ENCODE measurements around the gene SLC2A13. TPM values are rescaled to one million over a fixed set of nuclear protein-coding genes. Genes with fewer than 3 reads are reported as not detected.
"Not testable (repeated sequence)": the region's sequence is repeated elsewhere in the genome, so short reads cannot be mapped to it uniquely, and the experiment has no call there.

The SLC2A13 gene
- total RNA-seq, 1 donor from 2014 or later = 6.9 TPM

GRCh38 chr12:40106202-40106533 lies 287 bp upstream of the SLC2A13 start:
- DNase-seq (ENCODE audit: low read depth in 2 of 2) = peak in 1 of 2 donors; percentile 19

- no peak for DNase-seq (ENCODE audit: low read depth in 2 of 2)
Observed at GRCh38 chr12:40105265-40105514, 691 bp downstream of the SLC2A13 start.

GRCh38 chr12:40104461-40105264 lies 1.2 kb downstream of the SLC2A13 start:
- DNase-seq (ENCODE audit: low read depth in 2 of 2) = peak in 1 of 2 donors; percentile 12

DNA sequence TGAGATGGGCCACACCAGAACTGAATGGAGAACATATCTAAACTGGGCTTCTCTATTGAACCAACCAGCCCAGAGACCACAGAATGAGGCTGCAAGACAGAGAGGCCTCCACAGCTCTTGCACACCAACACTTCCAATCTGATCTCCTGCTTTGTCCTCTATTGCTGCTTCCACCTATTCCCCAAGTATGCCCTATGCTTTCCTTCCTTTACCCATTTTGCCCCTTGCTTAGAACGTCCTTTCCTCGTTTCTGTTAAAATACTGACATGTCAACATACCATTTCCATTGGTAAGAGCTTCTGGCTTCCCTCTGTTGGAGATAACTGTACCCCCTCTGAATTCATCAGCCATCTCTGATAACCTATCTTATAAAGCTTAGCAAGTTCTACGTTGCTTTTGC lies 2.8 kb downstream of the SLC2A13 start:
- DNase-seq (ENCODE audit: low read depth in 2 of 2) = no peak

- no peak for DNase-seq (ENCODE audit: low read depth in 2 of 2)
Observed at GRCh38 chr12:40101747-40102146, 4.1 kb downstream of the SLC2A13 start.

DNA sequence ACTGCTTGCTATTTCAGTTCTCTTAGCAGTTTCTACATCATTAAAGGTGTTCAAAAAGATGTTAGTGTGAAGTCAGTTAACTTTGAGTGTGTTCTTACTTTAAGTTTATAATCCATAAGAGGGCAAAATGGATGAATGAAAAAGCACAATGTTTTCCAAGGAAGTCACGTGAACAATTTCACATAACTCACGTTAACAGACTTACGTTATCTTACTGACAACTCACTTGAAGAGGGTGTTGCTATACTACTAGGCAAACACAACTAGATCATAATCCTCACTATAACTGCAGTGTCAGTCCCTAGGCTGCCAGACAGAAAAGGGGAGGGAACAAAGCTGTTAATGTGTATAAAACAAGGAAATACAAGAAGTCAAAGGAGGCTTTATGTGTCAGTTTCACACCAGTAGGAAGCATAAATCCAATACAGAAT lies 6.4 kb downstream of the SLC2A13 start:
- peak in 1 of 2 donors; percentile 52 for DNase-seq (ENCODE audit: low read depth in 2 of 2)

GRCh38 chr12:40098406-40099145 lies 7.3 kb downstream of the SLC2A13 start:
- DNase-seq (ENCODE audit: low read depth in 2 of 2) = no peak

DNA sequence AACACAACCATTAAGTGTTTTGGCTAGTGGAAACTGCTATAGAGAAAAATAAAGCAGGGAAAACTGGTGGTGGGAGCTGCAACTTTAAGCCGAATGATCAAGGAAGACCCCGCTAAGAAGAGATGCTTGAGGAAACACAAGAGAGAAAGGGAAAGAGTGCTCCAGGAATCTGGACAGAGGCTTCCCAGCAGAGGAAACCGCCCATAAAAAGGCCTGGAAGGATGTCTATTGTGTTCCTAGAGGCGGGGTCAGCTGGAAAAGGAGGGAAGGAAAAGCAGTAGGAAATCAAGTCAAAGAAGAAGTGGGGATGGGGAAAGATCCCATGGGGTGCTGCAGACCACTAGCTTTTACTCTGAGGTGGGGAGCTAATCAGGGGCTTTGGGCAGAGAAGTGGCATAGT lies 12.4 kb downstream of the SLC2A13 start:
- DNase-seq (ENCODE audit: low read depth in 2 of 2) = no peak

- no peak for DNase-seq (ENCODE audit: low read depth in 2 of 2)
Observed at GRCh38 chr12:40086471-40086870, 19.4 kb downstream of the SLC2A13 start.

DNA sequence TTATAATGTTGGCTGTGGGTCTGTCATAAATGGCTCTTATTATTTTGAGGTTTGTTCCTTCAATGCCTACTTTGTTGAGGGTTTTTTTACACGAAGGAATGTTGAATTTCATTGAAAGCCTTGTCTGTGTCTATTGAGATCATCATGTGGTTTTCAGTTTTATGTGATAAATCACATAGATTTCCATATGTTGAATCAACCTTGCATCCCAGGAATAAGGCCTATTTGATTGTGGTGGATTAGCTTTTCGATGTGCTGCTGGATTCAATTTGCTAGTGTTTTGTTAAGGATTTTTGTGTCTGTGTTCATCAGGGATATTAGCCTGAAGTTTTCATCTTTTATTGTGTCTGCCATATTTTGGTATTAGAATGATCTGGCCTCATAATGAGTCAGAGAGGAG lies 27.6 kb downstream of the SLC2A13 start:
- no peak for DNase-seq (ENCODE audit: low read depth in 2 of 2)

DNA sequence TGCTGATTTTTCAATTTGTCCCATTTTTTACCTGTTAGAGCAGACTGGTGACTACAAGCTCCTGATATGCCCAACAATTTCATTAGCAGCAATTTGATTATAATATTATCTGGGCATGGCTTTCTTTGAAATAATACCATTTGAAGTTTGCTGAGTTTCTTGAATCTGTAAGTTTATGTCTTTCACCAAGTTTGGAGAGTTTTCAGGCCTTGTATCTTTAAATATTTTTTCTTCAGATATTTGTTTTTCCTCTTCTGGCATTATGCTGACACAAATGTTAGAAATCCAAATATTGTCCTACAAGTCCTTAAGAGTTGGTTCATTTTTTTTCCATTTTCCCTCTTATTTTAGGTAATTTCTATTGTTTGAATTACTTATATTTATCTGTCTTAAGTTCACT lies 30.4 kb downstream of the SLC2A13 start:
- no peak for DNase-seq (ENCODE audit: low read depth in 2 of 2)

- no peak for DNase-seq (ENCODE audit: low read depth in 2 of 2)
Observed at GRCh38 chr12:40068416-40068815, 37.5 kb downstream of the SLC2A13 start.

- no peak for DNase-seq (ENCODE audit: low read depth in 2 of 2)
Observed at GRCh38 chr12:40065636-40066035, 40.2 kb downstream of the SLC2A13 start.

DNA sequence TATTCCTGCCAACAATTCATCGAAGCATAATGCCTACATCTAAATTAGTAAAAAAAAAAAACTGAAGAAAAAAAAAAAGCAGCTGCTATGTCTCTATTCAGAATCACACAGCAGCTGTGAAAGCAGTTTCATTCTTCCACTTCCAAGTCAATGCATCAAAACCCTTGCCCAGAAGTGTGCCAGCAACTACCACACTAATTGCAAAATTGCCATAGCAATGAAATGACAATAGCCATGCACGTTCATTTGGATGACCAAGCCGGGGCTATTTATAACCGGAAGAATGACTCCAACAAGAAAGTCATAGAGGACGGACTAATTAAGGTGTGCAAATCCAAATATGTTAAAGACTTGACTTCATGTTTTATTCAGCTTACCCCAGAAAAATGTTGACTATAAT lies 42.5 kb downstream of the SLC2A13 start:
- DNase-seq (ENCODE audit: low read depth in 2 of 2) = no peak

DNA sequence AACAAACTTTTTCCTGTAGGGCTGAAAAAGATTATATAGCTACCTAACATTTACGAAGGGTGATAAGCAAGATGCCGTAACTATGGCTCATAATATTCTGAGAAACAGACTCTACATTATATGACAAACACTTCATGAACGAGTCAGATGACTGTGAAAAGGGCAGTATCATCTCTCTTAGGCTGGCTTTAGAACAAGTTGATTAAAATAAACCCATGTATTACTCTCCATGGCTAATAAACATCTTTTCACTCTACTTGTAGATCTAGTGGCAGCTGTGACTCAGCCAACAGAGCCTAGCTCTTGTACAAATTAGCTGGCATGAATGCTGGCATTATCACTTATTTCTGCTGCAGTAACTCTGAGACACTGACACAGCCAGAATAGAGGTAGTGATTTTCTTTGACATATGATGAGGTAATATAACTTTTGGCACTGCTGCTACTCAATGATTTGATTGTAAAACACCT lies 47.1 kb downstream of the SLC2A13 start:
- no peak for DNase-seq (ENCODE audit: low read depth in 2 of 2)

DNA sequence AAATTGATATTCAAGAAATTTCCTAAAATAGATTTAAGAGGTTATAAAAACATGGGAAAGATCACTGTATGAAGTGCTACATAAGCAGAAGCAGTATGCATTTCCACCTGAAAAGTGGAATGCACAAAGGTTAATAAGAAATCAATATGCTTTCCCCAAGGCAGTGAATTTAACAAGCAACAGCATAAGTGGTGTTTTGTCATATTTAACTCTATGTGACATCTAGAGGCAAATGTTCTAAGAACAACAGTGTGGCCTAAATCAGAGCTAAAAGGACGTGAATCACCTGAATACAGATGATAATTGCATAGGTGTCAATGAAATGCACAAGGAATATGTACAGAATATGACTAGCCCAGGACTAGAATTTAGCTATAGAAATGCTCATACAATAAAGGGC lies 49.5 kb downstream of the SLC2A13 start:
- no peak for DNase-seq (ENCODE audit: low read depth in 2 of 2)

DNA sequence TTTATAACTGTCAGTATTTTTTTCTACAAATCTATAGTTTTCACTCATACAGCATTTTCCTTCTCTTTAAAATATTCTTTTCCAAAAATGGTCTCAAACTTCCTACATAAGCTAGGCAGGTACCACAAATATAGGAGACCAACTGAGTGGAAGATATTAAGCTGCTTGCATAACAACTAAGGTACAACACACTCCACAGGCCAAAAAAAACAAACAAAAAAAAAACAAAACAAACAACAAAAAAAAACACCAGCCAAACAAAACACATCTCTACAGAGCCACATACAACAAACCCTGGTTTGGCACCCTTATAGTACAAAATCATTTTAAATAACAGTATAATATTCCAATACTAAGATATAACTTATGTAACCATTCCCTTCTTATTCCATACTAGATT lies 50.1 kb downstream of the SLC2A13 start:
- DNase-seq (ENCODE audit: low read depth in 2 of 2) = no peak

GRCh38 chr12:40055228-40055579 lies 50.7 kb downstream of the SLC2A13 start:
- DNase-seq (ENCODE audit: low read depth in 2 of 2) = no peak

- peak in 1 of 2 donors; percentile 17 for DNase-seq (ENCODE audit: low read depth in 2 of 2)
Observed at GRCh38 chr12:40054555-40055227, 51.2 kb downstream of the SLC2A13 start.

DNA sequence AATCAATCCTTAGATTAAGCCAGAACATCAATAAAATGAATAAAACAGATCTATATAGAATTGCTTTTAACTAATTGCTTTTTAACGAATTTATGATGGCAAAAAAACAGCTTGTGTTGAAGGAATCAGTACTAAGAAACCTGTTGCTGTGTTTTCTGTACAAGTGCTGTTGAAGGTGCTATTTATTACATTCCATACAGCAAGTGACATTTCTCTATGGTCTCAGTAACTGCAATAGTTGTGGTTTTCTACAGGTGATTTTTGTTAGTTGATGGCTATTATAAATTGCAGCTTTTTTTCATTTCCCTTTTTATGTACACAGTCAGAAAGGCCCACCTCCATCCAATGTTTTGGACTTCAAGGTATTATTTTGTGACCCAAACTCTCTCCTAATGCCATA lies 56.6 kb downstream of the SLC2A13 start:
- no peak for DNase-seq (ENCODE audit: low read depth in 2 of 2)

DNA sequence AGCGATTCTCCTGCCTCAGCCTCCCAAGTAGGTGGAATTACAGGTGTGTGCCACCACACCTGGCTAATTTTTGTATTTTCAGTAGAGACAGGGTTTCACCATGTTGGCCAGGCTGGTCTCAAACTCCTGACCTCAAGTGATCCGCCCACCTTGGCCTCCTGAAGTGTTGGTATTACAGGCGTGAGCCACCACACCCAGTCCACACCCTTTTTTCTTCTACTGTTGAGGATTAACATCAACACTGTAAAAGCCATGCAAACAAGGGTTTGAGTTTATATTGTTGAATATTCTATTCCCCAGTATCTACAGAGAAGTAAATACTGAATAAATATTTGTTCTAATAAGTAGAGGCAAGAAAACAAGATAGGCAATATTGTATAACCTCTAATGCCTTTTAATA lies 58.9 kb downstream of the SLC2A13 start:
- DNase-seq (ENCODE audit: low read depth in 2 of 2) = not testable (repeated sequence)

DNA sequence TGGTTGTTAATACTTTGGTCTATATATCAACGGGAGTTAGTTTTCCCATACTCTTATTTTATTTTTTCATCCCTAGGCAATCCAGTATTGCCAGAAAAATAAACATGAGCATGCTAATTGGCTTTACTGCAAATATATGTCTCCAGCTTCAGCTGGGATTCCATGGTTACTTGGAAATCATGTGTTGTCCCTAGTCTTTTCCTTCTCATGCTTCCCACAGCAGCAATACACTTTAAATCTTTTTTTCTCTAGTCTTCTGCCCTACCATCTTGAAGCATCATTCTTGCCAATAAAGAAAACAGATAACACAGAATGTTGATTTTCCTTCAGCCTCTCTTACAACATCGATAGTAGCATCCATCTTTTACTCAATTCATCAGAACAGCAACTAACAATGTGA lies 60.2 kb downstream of the SLC2A13 start:
- no peak for DNase-seq (ENCODE audit: low read depth in 2 of 2)

DNA sequence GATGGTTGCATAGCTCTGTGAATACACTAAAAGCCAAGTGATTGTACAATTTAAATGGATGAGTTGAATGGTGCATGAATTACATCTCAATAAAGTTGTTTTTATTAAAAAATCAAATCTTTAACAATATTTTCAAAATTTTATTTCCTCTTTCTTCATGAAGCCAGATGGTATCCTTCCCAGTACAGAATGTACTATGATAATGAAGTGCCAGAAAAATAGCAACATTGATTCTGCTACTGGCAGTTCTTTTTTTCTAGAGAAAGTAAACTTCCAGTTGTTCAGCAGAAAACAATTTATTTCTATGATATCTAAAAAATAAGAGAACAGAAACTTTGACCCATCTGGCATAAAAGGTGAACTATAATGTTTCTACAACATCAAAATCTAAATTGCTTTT lies 61.5 kb downstream of the SLC2A13 start:
- no peak for DNase-seq (ENCODE audit: low read depth in 2 of 2)

All from lung microvascular endothelial cell (primary cell).